PC-3 (cell line): Measurements from ENCODE around the gene NEK1.

Experiments used
- EZH2 ChIP-seq: fragments of 300-600 bp; sonication (generic); IDR thresholded peaks from one replicate; pipeline ENCODE4 v1.6.1; 2017; ENCODE audit warnings: antibody characterized with exemption, mild to moderate bottlenecking, low read length; ENCODE audit not compliant: unreplicated experiment
- TF ChIP-seq, protein P1 (sequence below): fragments of 300-600 bp; sonication (generic); conservative IDR thresholded peaks from 2 replicates; pipeline ENCODE4 v1.5.1; 2017; ENCODE audit warnings: antibody characterized with exemption, low read depth, mild to moderate bottlenecking, low read length

- TF ChIP-seq, protein P1, sequence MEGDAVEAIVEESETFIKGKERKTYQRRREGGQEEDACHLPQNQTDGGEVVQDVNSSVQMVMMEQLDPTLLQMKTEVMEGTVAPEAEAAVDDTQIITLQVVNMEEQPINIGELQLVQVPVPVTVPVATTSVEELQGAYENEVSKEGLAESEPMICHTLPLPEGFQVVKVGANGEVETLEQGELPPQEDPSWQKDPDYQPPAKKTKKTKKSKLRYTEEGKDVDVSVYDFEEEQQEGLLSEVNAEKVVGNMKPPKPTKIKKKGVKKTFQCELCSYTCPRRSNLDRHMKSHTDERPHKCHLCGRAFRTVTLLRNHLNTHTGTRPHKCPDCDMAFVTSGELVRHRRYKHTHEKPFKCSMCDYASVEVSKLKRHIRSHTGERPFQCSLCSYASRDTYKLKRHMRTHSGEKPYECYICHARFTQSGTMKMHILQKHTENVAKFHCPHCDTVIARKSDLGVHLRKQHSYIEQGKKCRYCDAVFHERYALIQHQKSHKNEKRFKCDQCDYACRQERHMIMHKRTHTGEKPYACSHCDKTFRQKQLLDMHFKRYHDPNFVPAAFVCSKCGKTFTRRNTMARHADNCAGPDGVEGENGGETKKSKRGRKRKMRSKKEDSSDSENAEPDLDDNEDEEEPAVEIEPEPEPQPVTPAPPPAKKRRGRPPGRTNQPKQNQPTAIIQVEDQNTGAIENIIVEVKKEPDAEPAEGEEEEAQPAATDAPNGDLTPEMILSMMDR, result no peak
- TF ChIP-seq EZH2, result no peak
Observed at GRCh38 chr4:169376421-169376820, 236.0 kb downstream of the NEK1 start.
